Heart right ventricle (tissue), 16 donors: ENCODE measurements around the gene ENTPD8. TPM values are rescaled to one million over a fixed set of nuclear protein-coding genes. Genes with fewer than 3 reads are reported as not detected.

Source experiments
- ATAC-seq, 8 donors: fragments of 200-7000 bp; cut with Tn5 transposase; one replicate each; pipeline ENCODE4 v1.9.1; 2020; ENCODE audit warnings: mild to moderate bottlenecking in 8 of 8, moderate library complexity in 8 of 8, moderate number of reproducible peaks in 1 of 8
- DNase-seq, 2 donors: peaks; one replicate each; pipeline ENCODE4 v3.0.0-alpha.2; 2020
- H3K27ac ChIP-seq, 10 donors: fragments of 200-600 bp; sonication (generic) in 2 of 10; one replicate each; pipeline versions ENCODE4 v1.5.0 to v1.8.0; 2020 to 2022; ENCODE audit warnings: mild to moderate bottlenecking in 3 of 10
- H3K27me3 ChIP-seq, 7 donors: fragments of 200-600 bp; one replicate each; pipeline ENCODE4 v1.8.0; 2021 to 2022; ENCODE audit warnings: mild to moderate bottlenecking in 2 of 7
- H3K36me3 ChIP-seq, 9 donors: fragments of 200-600 bp; sonication (generic) in 1 of 9; one replicate each; pipeline versions ENCODE4 v1.5.0 to v1.8.0; 2020 to 2022; ENCODE audit warnings: mild to moderate bottlenecking in 2 of 9
- H3K4me1 ChIP-seq, 9 donors: fragments of 200-600 bp; sonication (generic) in 1 of 9; one replicate each; pipeline versions ENCODE4 v1.5.0 to v1.8.0; 2020 to 2022; ENCODE audit warnings: mild to moderate bottlenecking in 4 of 9
- H3K4me3 ChIP-seq, 10 donors: fragments of 200-600 bp; sonication (generic) in 2 of 10; one replicate each; pipeline versions ENCODE4 v1.5.0 to v1.8.0; 2020 to 2022; ENCODE audit warnings: mild to moderate bottlenecking in 7 of 10, moderate library complexity in 2 of 10
- H3K9me3 ChIP-seq, 11 donors: fragments of 200-600 bp in 10 of 11; sonication (generic) in 2 of 11; one replicate each; pipeline versions ENCODE4 v1.5.0 to v1.8.0; 2013 to 2022; ENCODE audit warnings: mild to moderate bottlenecking in 2 of 11, control low read depth in 1 of 11, moderate library complexity in 1 of 11
- WGBS, 2 donors: extraction: QIAGEN DNeasy Blood & Tissue Kit; methylation state at CpG; one replicate each; pipeline ENCODE4 v1.1.7; 2013; ENCODE audit warnings: inconsistent platforms in 1 of 2; 5-methylcytosine and 5-hydroxymethylcytosine counted together
- intact Hi-C, 10 donors: fragments of 100-400 bp; cut with DNase I; formaldehyde crosslinking; loops; one replicate each; pipeline versions ENCODE4 v1.11.1 to v1.14.2; 2022
- long read RNA-seq, 3 donors: library from polyadenylated mRNA; unstranded; transcript quantifications; one replicate each; pipeline ENCODE4 v2.0.0, GENCODE V29; 2020 to 2021
- polyA plus RNA-seq, 2 donors: library from polyadenylated mRNA; stranded (reverse); fragments of 200-250 nt; gene quantifications; one replicate each; pipeline ENCODE4 v1.2.3, GENCODE V29; 2013
- total RNA-seq, 10 donors: library from RNA; stranded (reverse); fragmentation: NEBNext Ultra II Directional in 3 of 10; extraction: Animal tissue kit (Norgen Biotek cat#: 25700) in 3 of 10; gene quantifications; one replicate each; pipeline versions ENCODE4 v1.2.1 to v1.2.4, GENCODE V29; 2021 to 2023
- TF ChIP-seq, protein P1 (sequence below), 9 donors: fragments of 200-600 bp; sonication (generic) in 2 of 9; IDR thresholded peaks; one replicate each; pipeline versions ENCODE4 v1.5.0 to v1.8.0; 2021 to 2022; ENCODE audit warnings: antibody characterized with exemption in 9 of 9, mild to moderate bottlenecking in 5 of 9, moderate library complexity in 1 of 9
- donor health status: Arrhythmogenic right ventricular cardiomyopathy.
- donor health status: ischemic (EF 13 %, LVEDD 7.1; RV severe dilation, severe dysfunction).
- donor health status: healthy with polysubstance abuse.
- donor health status: DM: no; HTN: yes; CAD: no.
- donor health status: DM: no; HTN: no; CAD: no.
- donor health status: ischemic (EF 25% LVEDD 6.9; RV normal size, moderate dysfunction).
- donor health status: ischemic (EF 25% LVEDD 5.7; RV mildly dilated, moderate dysfunction).
- donor health status: healthy.
- donor health status: DM: yes; HTN: yes; CAD: no.
- donor health status: Ischemic cardiomyopathy.
- donor health status: ischemic (EF 35%, LVEDD 5.7; RV mildly dilated, moderate dysfunction).
- donor health status: nonischemic (EF 11% LVEDD 7.7; RV severe dilation, severe dysfunction).
- donor health status: DM: yes; HTN: yes; CAD: no.
- donor health status: PGD.
- donor health status: ischemic (EF 29% LVEDD 5.4; RV normal size, mild dysfunction).
- donor health status: nonischemic (EF 23%, LVEDD 6.1; RV moderate dilation, normal function).

Gene ENTPD8
- total RNA-seq (not detected), polyA plus RNA-seq (under 1 TPM; 0.03 to 0.15 TPM)
- long read RNA-seq, donor 1 = 0 reads
- long read RNA-seq, donor 2 = 0 reads
- long read RNA-seq, donor 3 = 0 reads

DNA sequence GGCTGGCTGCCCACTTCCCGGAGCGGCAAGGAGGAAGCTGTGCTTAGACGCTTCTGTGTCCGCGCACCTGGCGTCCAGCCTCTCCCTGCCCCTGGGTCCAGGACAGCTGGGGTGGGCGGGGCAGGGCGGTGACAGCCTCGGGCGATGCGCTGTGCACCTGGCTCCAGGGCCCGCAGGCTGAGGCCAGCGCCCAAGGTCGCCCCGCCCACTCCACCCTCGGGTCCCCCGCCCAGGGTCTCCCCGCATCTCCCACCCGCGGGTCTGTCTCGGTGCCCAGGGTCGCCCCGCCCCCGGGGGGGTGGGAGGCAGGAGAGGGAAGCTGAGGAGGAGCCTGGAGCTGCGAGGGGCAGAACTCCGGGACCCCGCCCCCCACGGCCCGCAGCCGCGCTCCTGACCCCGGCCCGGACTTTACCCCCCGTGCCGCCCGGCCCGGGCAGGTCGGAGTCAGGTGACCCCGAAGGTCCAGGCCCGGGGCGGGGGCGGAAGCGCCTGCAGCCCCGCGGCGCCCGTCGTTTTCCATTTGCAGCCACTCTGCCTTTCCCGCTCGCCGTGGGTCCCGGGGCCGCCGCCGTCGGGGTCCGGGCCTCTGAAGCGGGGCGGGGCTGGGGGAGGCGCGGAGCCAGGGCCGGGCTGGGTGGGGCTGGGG lies at the start of gene ENTPD8:
TSS of gene ENTPD8 (minus strand) at position 69 of the 646 bp plus-strand sequence. CDS start 3,072 bp downstream, outside the sequence.
- peak in 1 of 2 donors; percentile 26 for DNase-seq
- 0 to 1% methylated on average over 28 to 62 of the region's 62 CpGs for WGBS, 2 donors
- Histone ChIP-seq H3K4me3 (peak within 1 kb of the TSS; percentile 17 to 49 (median 40)), H3K36me3 (no peaks in the 10 kb centered on the region), H3K9me3 (peaks cover 0 to 3% (median 0%) of the 10 kb centered on the region in 11 donors), H3K27me3 (peaks cover 0 to 41% (median 22%) of the 10 kb centered on the region in 7 donors), H3K4me1 (peaks cover 0 to 26% (median 5%) of the 10 kb centered on the region in 9 donors), H3K27ac (no peak within 1 kb of the TSS)
- TF ChIP-seq, protein P1, sequence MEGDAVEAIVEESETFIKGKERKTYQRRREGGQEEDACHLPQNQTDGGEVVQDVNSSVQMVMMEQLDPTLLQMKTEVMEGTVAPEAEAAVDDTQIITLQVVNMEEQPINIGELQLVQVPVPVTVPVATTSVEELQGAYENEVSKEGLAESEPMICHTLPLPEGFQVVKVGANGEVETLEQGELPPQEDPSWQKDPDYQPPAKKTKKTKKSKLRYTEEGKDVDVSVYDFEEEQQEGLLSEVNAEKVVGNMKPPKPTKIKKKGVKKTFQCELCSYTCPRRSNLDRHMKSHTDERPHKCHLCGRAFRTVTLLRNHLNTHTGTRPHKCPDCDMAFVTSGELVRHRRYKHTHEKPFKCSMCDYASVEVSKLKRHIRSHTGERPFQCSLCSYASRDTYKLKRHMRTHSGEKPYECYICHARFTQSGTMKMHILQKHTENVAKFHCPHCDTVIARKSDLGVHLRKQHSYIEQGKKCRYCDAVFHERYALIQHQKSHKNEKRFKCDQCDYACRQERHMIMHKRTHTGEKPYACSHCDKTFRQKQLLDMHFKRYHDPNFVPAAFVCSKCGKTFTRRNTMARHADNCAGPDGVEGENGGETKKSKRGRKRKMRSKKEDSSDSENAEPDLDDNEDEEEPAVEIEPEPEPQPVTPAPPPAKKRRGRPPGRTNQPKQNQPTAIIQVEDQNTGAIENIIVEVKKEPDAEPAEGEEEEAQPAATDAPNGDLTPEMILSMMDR (IDR thresholded peaks at IDR 0.05) = no peak
- peak in 2 of 8 donors; percentile 20 to 21 for ATAC-seq
- intact Hi-C loops = loop anchor here in 1 of 10 donors (10.0 kb wide), 1 partner anchor 147 kb away; no protein-coding TSS in a partner anchor

GRCh38 chr9:137490532-137491186 lies 49.5 kb upstream of the ENTPD8 start:
- H3K4me1 ChIP-seq = peaks cover 0 to 10% (median 0%) of the 10 kb centered on the region in 9 donors
- no peak overlapping the region for H3K27ac ChIP-seq
- intact Hi-C loops = no loop called here
- DNase-seq = no peak
- no peaks in the 10 kb centered on the region for H3K27me3 ChIP-seq
- H3K4me3 ChIP-seq = no peak overlapping the region
- no peak for ATAC-seq
- TF ChIP-seq, protein P1 (IDR thresholded peaks at IDR 0.05) = no peak
- WGBS, 2 donors = 88 to 89% methylated on average over 9 of the region's 9 CpGs
- H3K36me3 ChIP-seq = peaks cover 0 to 19% (median 0%) of the 10 kb centered on the region in 9 donors
- no peaks in the 10 kb centered on the region for H3K9me3 ChIP-seq

DNA sequence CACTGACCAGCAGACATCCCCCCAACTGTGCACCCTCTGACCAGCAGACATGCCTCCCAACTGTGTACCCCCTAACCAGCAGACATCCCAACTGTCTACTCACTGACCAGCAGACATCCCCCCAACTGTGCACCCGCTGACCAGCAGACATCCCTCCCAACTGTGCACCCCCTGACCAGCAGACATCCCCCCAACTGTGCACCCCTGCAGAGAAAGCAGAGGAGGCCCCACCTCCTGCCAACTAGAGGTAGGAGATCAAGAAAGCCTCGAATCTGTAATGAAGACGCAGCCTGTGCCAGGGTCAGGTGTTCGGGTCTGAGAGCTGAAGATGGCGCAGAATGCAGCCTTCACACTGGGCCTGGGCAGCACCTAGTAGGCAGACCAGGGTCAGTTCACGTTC lies 47.7 kb upstream of the ENTPD8 start:
- Histone ChIP-seq H3K27me3 (no peaks in the 10 kb centered on the region), H3K27ac (no peak overlapping the region), H3K36me3 (peaks cover 0 to 19% (median 0%) of the 10 kb centered on the region in 9 donors), H3K4me1 (peaks cover 0 to 5% (median 0%) of the 10 kb centered on the region in 9 donors), H3K4me3 (no peak overlapping the region), H3K9me3 (no peaks in the 10 kb centered on the region)
- DNase-seq = no peak
- intact Hi-C loops = no loop called here
- TF ChIP-seq, protein P1 (IDR thresholded peaks at IDR 0.05) = no peak
- no peak for ATAC-seq
- 93 to 95% methylated on average over 6 of the region's 6 CpGs for WGBS, 2 donors

DNA sequence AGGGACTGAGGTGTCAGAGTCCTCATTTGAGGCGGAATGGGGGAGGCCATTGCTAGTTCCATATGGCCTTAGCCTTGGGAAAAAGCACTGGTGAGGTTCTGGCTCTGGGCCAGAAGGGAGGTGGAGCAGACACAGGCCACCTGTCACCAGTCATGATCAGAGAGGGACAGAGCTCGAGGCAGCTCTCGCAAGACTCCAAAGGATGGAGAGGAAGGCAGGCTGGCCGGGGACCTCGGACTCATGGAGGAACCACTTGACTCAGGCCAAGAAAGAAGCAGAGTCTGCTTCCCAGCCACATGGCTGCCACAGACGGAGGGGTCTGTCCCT lies 47.1 kb upstream of the ENTPD8 start:
- Histone ChIP-seq H3K4me3 (no peak overlapping the region), H3K27ac (no peak overlapping the region), H3K36me3 (peaks cover 0 to 19% (median 0%) of the 10 kb centered on the region in 9 donors), H3K4me1 (no peaks in the 10 kb centered on the region), H3K9me3 (no peaks in the 10 kb centered on the region), H3K27me3 (no peaks in the 10 kb centered on the region)
- ATAC-seq = peak in 1 of 8 donors; percentile 15
- intact Hi-C loops = no loop called here
- 76 to 81% methylated on average over 6 of the region's 6 CpGs for WGBS, 2 donors
- no peak for DNase-seq
- TF ChIP-seq, protein P1 (IDR thresholded peaks at IDR 0.05) = no peak
